ENCODE results near the gene ACRV1.

GRCh38 chr11:125674210-125674609, 6.4 kb downstream of the ACRV1 start:
- no peak for TF ChIP-seq MAX (IDR thresholded peaks at IDR 0.05; ENCODE audit: insufficient read depth, insufficient read length)
- no peak for TF ChIP-seq CTCF (IDR thresholded peaks at IDR 0.05; ENCODE audit: extremely low read depth in 1 of 2, insufficient read depth in 1 of 2, low read depth in 1 of 2, low read length in 2 of 2)
- no peak for TF ChIP-seq EZH2 (IDR thresholded peaks at IDR 0.05; ENCODE audit: borderline replicate concordance, low read depth, low read length, severe bottlenecking)
- no peak for TF ChIP-seq POLR2A (IDR thresholded peaks at IDR 0.05; ENCODE audit: low read depth, low read length)
- no peak for TF ChIP-seq MYC (IDR thresholded peaks at IDR 0.05; ENCODE audit: low read depth, low read length)
- peak; percentile 51 for TF ChIP-seq FOS (IDR thresholded peaks at IDR 0.05; ENCODE audit: borderline replicate concordance, insufficient read depth, low read length)
- TF ChIP-seq POLR2AphosphoS5 (IDR thresholded peaks at IDR 0.05; ENCODE audit: insufficient read depth, low read depth, low read length): no peak

Measured in endothelial cell of umbilical vein (primary cell).